HUES64 (cell line): Measurements from ENCODE around the gene SYT11.

Source experiments
- H3K27ac ChIP-seq: 2 replicates; pipeline ENCODE4 v1.7.0; 2013; ENCODE audit warnings: low read depth, low read length, inconsistent platforms
- H3K27me3 ChIP-seq: 2 replicates; pipeline ENCODE4 v1.6.1; 2013; ENCODE audit warnings: mild to moderate bottlenecking, low read length; ENCODE audit not compliant: insufficient read depth
- H3K36me3 ChIP-seq: 2 replicates; pipeline ENCODE4 v1.6.1; 2013; ENCODE audit warnings: mild to moderate bottlenecking, low read length; ENCODE audit not compliant: insufficient read depth
- H3K4me1 ChIP-seq: 2 replicates; pipeline ENCODE4 v1.6.1; 2013; ENCODE audit warnings: mild to moderate bottlenecking, low read length, moderate library complexity; ENCODE audit not compliant: insufficient read depth
- H3K4me3 ChIP-seq: 2 replicates; pipeline ENCODE4 v1.5.1; 2013; ENCODE audit warnings: mild to moderate bottlenecking, low read length, moderate library complexity
- H3K9ac ChIP-seq: 2 replicates; pipeline ENCODE4 v1.6.1; 2013; ENCODE audit warnings: mild to moderate bottlenecking, low read depth, low read length
- H3K9me3 ChIP-seq: 2 replicates; pipeline ENCODE4 v1.6.1; 2013; ENCODE audit warnings: low read depth, low read length; ENCODE audit not compliant: insufficient read depth
- WGBS: fragments of 150-250, 120-280 bp; methylation state at CpG from one replicate; pipeline ENCODE4 v1.1.7; 2013; ENCODE audit warnings: missing lambda C conversion rate; 5-methylcytosine and 5-hydroxymethylcytosine counted together

The SYT11 gene

DNA sequence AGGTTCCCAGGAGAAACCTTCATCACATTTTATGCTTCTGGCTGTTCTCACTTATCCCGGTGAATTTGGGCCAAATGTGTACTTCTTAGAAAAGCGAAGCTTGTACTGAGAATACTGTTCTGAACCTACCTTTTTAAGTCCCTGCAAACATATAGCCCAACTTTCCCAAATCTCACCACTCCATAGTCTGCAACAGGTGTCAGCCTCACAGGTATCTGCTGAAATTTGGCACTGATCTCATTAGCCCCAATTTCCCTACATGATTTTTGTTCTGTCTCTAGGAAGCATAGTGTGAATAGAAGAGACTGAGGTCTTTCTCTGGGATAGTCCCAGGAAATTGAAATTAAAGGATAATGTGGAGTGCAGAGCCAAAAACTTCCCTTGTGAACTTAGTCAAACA, 40.3 kb downstream of the SYT11 start:
- H3K4me1 ChIP-seq = no peaks in the 10 kb centered on the region
- H3K4me3 ChIP-seq = no peak overlapping the region
- no peaks in the 10 kb centered on the region for H3K27me3 ChIP-seq
- no peak overlapping the region for H3K9ac ChIP-seq
- no peak overlapping the region for H3K27ac ChIP-seq
- 98% methylated on average over 2 of the region's 2 CpGs for WGBS
- peaks cover 76% of the 10 kb centered on the region for H3K36me3 ChIP-seq
- no peaks in the 10 kb centered on the region for H3K9me3 ChIP-seq

DNA sequence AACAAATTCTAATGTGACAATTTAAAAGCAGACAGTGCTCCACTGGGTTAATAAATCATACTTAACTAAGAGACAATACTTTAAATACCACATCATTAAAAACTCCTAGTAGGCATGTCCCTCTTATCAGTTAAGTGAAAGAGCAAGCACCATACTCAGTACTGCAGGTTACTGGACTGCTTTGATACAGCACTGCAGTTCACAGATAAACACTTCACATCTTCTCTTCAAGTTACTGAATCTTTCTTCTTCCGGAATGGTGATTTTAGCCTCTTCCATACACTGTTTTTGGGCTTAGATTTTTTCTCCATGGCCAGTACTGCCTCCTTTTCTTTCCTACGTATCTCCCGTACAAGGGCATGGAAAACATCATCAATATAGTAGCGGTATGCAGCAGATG, 40.8 kb downstream of the SYT11 start:
- Histone ChIP-seq H3K4me1 (no peaks in the 10 kb centered on the region), H3K9ac (no peak overlapping the region), H3K9me3 (no peaks in the 10 kb centered on the region), H3K27me3 (no peaks in the 10 kb centered on the region), H3K27ac (no peak overlapping the region), H3K4me3 (no peak overlapping the region), H3K36me3 (peaks cover 81% of the 10 kb centered on the region)
- 96% methylated on average over 4 of the region's 4 CpGs for WGBS

DNA sequence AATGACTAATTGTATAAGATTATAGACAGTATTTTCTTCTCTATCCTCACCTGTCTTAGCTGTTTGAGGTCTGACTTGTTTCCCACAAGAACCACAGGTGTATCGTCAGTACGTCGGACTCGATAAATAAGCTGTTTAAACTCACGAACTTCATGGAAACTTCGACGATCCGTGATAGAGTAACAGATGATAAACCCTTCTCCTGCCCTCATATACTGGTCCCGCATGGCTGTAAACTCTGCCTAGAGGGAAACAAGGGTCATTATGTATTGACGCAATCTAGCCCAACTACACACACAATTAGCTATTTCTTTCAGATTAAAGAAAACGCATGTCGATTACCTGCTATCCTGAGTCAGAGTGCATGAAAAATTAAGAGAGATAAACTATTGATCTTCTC, 44.9 kb downstream of the SYT11 start:
- no peak overlapping the region for H3K4me3 ChIP-seq
- no peaks in the 10 kb centered on the region for H3K4me1 ChIP-seq
- no peaks in the 10 kb centered on the region for H3K27me3 ChIP-seq
- no peak overlapping the region for H3K9ac ChIP-seq
- WGBS = 99% methylated on average over 12 of the region's 12 CpGs
- peaks cover 82% of the 10 kb centered on the region for H3K36me3 ChIP-seq
- H3K27ac ChIP-seq = no peak overlapping the region
- H3K9me3 ChIP-seq = no peaks in the 10 kb centered on the region

GRCh38 chr1:155909894-155910293, 50.5 kb downstream of the SYT11 start:
- no peaks in the 10 kb centered on the region for H3K9me3 ChIP-seq
- no peaks in the 10 kb centered on the region for H3K27me3 ChIP-seq
- H3K27ac ChIP-seq = no peak overlapping the region
- H3K9ac ChIP-seq = no peak overlapping the region
- WGBS = 89% methylated on average over 3 of the region's 4 CpGs
- peaks cover 12% of the 10 kb centered on the region; the same call in 1 of the 2 replicates for H3K4me1 ChIP-seq
- H3K4me3 ChIP-seq = peak overlapping the region; percentile 93; the same call in 1 of the 2 replicates
- peaks cover 66% of the 10 kb centered on the region for H3K36me3 ChIP-seq

DNA sequence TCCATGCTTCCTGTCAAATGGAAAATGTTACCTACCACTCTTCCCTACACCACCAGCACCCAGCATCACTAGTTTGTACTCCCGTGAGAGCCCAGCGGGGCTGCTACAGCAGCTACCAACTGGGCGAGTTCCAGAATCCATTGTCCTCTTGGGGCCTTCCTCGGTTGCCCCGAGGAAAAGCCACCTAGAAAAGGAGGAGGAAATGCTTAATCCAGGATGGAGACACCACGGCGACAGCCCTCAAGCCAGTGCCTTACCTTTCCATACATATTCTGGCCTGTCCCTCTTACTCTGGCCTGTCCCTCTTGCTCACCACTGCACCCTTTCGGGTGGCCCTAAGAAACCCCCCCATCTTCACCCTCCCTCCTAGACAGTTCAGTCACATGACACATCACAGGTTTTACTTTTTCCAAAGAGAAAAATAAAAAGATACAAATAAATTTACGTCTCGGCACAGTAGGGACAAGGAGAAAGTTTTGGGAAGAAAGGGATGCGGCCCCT, 51.3 kb downstream of the SYT11 start:
- H3K36me3 ChIP-seq = peaks cover 66% of the 10 kb centered on the region
- peak overlapping the region; percentile 77 for H3K9ac ChIP-seq
- H3K4me3 ChIP-seq = peak overlapping the region; percentile 93
- peak overlapping the region; percentile 54; the same call in 1 of the 2 replicates for H3K27ac ChIP-seq
- 10% methylated on average over 9 of the region's 11 CpGs for WGBS
- H3K27me3 ChIP-seq = no peaks in the 10 kb centered on the region
- H3K9me3 ChIP-seq = no peaks in the 10 kb centered on the region
- peaks cover 12% of the 10 kb centered on the region; the same call in 1 of the 2 replicates for H3K4me1 ChIP-seq

DNA sequence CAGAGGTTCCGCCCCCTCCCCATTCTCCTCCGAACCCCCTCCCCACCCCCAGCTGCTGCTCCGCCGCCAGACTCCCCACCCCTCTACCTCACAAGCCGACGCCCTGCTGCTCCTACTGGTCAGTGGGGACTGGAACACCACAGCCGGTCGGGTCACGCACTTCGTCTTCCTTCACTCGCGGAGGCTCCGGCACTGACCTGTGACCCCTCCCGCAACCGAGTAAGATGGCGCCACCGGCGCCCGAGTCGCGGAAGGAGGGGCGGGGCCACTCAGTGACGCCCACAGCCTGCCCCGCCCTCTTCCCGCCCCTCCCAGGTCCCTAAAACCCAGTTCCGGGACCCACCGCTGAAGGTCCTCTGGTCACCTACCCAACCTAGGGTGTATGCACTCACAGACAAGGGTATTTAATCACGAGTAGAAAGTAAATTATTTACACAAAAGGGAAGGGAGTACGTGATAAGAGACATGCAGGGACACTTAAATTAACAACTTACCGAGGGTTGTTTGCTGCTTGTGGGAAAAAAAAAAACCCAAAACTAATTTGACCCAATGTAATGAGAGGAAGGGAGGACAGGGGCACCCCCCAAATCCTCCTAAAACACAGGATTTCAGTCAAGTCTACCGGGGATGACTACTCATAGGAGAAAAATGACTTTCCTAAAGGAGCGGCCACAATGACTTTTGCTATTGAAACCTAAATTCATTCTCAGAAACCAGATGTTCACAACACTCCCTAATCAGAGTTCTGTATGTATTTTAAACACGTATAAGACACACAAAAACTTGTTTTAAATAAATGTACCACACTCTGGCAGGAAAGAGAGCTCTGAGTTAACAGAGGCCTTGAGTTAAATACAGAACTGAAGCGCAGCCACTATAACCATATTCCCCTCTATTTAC, 52.0 kb downstream of the SYT11 start, which contains the start of gene RIT1:
Gene RIT1, minus strand, starts transcription at position 194 of the 900 bp plus-strand sequence. CDS start 588 bp downstream, outside the sequence.
- peaks cover 12% of the 10 kb centered on the region; the same call in 1 of the 2 replicates for H3K4me1 ChIP-seq
- peak within 1 kb of the TSS; percentile 54 for H3K27ac ChIP-seq
- H3K9ac ChIP-seq = peak within 1 kb of the TSS; percentile 77
- peaks cover 66% of the 10 kb centered on the region for H3K36me3 ChIP-seq
- H3K9me3 ChIP-seq = no peaks in the 10 kb centered on the region
- peak within 1 kb of the TSS; percentile 93 for H3K4me3 ChIP-seq
- WGBS = 9% methylated on average over 31 of the region's 34 CpGs
- no peaks in the 10 kb centered on the region for H3K27me3 ChIP-seq

- Histone ChIP-seq H3K4me1 (peaks cover 12% of the 10 kb centered on the region; the same call in 1 of the 2 replicates), H3K27me3 (no peaks in the 10 kb centered on the region), H3K9me3 (no peaks in the 10 kb centered on the region), H3K36me3 (peaks cover 69% of the 10 kb centered on the region), H3K4me3 (no peak overlapping the region), H3K9ac (0 out of 2 replicates have a peak overlapping the region, but pooled peaks have one; percentile 23), H3K27ac (peak overlapping the region; percentile 54)
- WGBS = 90% methylated on average over 10 of the region's 11 CpGs
Observed at GRCh38 chr1:155912056-155912536, 52.7 kb downstream of the SYT11 start.

DNA sequence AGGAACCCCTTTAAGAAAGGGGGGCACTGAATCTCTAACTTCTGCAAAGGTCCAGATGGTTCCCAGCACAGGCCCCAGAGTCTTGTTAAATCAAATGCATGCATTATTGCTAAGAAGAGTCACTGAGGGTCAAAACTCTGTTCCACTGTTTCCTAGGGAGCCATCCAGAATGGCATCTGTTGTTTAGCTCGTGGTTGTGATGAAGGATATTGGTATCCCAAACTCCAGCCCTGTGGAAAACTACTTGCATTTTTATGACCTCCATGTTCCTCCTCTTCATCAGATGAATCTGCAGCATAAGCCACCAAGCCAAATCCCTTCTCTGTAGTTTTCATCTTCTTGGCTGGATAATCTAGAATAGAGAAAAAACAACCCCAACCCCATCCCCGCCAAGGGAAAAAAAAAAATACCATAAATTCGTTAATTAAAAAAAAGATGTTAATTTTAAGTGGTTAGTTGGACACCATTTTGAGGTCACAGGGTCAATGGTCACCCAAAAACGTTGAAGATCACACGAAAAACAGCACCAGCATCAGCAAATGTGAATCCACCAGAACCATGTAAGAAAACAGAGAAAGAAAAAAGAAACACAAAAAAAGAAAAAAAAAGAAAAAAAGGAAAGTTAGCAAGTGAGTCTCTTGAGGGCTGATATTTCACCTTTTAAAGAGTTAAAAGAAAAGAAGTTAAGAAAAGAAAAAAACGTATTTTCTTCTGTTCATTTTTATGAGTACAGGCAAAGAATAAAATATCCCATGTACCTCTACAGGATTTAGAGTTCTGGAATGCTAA, 54.8 kb downstream of the SYT11 start:
- WGBS = 88% methylated on average over 5 of the region's 6 CpGs
- peaks cover 77% of the 10 kb centered on the region for H3K36me3 ChIP-seq

DNA sequence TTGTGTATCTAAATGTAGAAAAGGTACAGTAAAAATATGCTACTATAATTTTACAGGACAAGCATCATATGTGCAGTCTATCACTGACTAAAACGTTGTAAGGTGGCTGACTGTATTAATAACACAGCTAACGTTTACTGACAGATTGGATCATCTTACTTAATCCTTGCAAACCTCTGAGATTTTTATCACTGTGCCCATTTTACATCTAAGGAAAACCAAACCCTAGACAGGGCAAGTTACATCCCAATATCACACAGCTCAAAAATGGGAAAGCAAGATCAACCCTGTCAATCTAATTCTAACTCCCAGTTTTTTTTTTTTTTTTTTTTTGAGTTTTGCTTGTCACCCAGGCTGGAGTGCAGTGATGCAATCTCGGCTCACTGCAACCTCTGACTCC, 59.3 kb downstream of the SYT11 start:
- Histone ChIP-seq H3K9me3 (no peaks in the 10 kb centered on the region), H3K27me3 (no peaks in the 10 kb centered on the region), H3K4me1 (no peaks in the 10 kb centered on the region), H3K27ac (no peak overlapping the region), H3K9ac (no peak overlapping the region), H3K36me3 (peaks cover 98% of the 10 kb centered on the region), H3K4me3 (no peak overlapping the region)
- 97% methylated on average over 3 of the region's 3 CpGs for WGBS

More for the DNA sequence above, 54.8 kb downstream of the SYT11 start:
- H3K9me3 ChIP-seq = no peaks in the 10 kb centered on the region
- H3K9ac ChIP-seq = no peak overlapping the region
- H3K4me3 ChIP-seq = no peak overlapping the region
- H3K4me1 ChIP-seq = peaks cover 12% of the 10 kb centered on the region; the same call in 1 of the 2 replicates
- H3K27me3 ChIP-seq = no peaks in the 10 kb centered on the region
- no peak overlapping the region for H3K27ac ChIP-seq

- Histone ChIP-seq H3K27ac (no peak overlapping the region), H3K4me1 (no peaks in the 10 kb centered on the region), H3K9me3 (no peaks in the 10 kb centered on the region), H3K9ac (no peak overlapping the region), H3K4me3 (no peak overlapping the region), H3K27me3 (no peaks in the 10 kb centered on the region), H3K36me3 (peaks cover 98% of the 10 kb centered on the region)
- WGBS = 93% methylated on average over 2 of the region's 2 CpGs
Observed at GRCh38 chr1:155919801-155920200, 60.4 kb downstream of the SYT11 start.
